Spinal cord (tissue), 10 donors: Measurements from ENCODE around the gene MMP25. TPM values are rescaled to one million over a fixed set of nuclear protein-coding genes. Genes with fewer than 3 reads are reported as not detected.

Experiments
- DNase-seq, 6 donors: peaks; one replicate each; pipeline versions ENCODE4 v3.0.0 to v3.0.0-alpha.2; 2013 to 2015; ENCODE audit warnings: low spot score in 6 of 6, low read depth in 4 of 6
- H3K27ac ChIP-seq: one replicate; pipeline ENCODE4 v1.5.1; 2013; ENCODE audit warnings: low read depth, low read length, control low read depth
- H3K27me3 ChIP-seq: one replicate; pipeline ENCODE4 v1.6.1; 2013; ENCODE audit warnings: low read length; ENCODE audit not compliant: control insufficient read depth, insufficient read depth
- H3K36me3 ChIP-seq: one replicate; pipeline ENCODE4 v1.6.1; 2013; ENCODE audit warnings: low read length; ENCODE audit not compliant: control insufficient read depth, insufficient read depth
- H3K4me1 ChIP-seq: one replicate; pipeline ENCODE4 v1.6.1; 2013; ENCODE audit warnings: low read length; ENCODE audit not compliant: control insufficient read depth, insufficient read depth
- H3K4me3 ChIP-seq: one replicate; pipeline ENCODE4 v1.5.1; 2013; ENCODE audit warnings: low read depth, low read length, control low read depth
- H3K9me3 ChIP-seq: one replicate; pipeline ENCODE4 v1.6.1; 2013; ENCODE audit warnings: low read length; ENCODE audit not compliant: control insufficient read depth, insufficient read depth
- WGBS: methylation state at CpG from one replicate; pipeline ENCODE4 v1.1.5; 2013; ENCODE audit warnings: missing lambda C conversion rate; ENCODE audit not compliant: insufficient coverage; 5-methylcytosine and 5-hydroxymethylcytosine counted together
- polyA plus RNA-seq, 2 donors: library from polyadenylated mRNA; unstranded; fragments of 120-200 nt; gene quantifications; one replicate each; pipeline ENCODE4 v1.2.1, GENCODE V29; 2013; ENCODE audit not compliant: insufficient read length in 2 of 2
- total RNA-seq, 2 donors: library from RNA; depleted of rRNA in 1 of 2; stranded (reverse); fragments of 120-200 nt in 1 of 2; fragments of >200 nt in 1 of 2; gene quantifications; one replicate each; pipeline versions ENCODE4 v1.2.3 to v1.2.4, GENCODE V29; 2013 to 2014
- donor health status: healthy.

The MMP25 gene
- total and polyA plus RNA-seq, 4 donors: 1.2 to 10.5 (median 4.3) TPM

- WGBS: 80% methylated on average over 12 of the region's 13 CpGs
- Histone ChIP-seq H3K9me3 (no peaks in the 10 kb centered on the region), H3K27ac (no peak overlapping the region), H3K36me3 (no peaks in the 10 kb centered on the region), H3K4me3 (no peak overlapping the region), H3K4me1 (peaks cover 36% of the 10 kb centered on the region), H3K27me3 (peaks cover 80% of the 10 kb centered on the region)
- DNase-seq: no peak
Measured at GRCh38 chr16:3015865-3016521, 30.4 kb upstream of the MMP25 start.

- no peak for DNase-seq
- H3K9me3 ChIP-seq: no peaks in the 10 kb centered on the region
- no peak overlapping the region for H3K27ac ChIP-seq
- peaks cover 4% of the 10 kb centered on the region for H3K36me3 ChIP-seq
- 15% methylated on average over 20 of the region's 20 CpGs for WGBS
- peaks cover 68% of the 10 kb centered on the region for H3K27me3 ChIP-seq
- H3K4me3 ChIP-seq: no peak overlapping the region
- H3K4me1 ChIP-seq: peaks cover 46% of the 10 kb centered on the region
Measured at GRCh38 chr16:3017344-3017743, 29.0 kb upstream of the MMP25 start.

- no peak within 1 kb of the TSS for H3K27ac ChIP-seq
- H3K4me3 ChIP-seq: no peak within 1 kb of the TSS
- no peaks in the 10 kb centered on the region for H3K9me3 ChIP-seq
- DNase-seq: peak in 2 of 6 donors; percentile 10 to 26
- peaks cover 62% of the 10 kb centered on the region for H3K27me3 ChIP-seq
- H3K4me1 ChIP-seq: peaks cover 46% of the 10 kb centered on the region
- under 1% methylated on average over 38 of the region's 52 CpGs for WGBS
- H3K36me3 ChIP-seq: peaks cover 4% of the 10 kb centered on the region
Measured at GRCh38 chr16:3017794-3018506, 28.4 kb upstream of the MMP25 start, which contains the start of gene CLDN6. Gene CLDN6 (minus strand): TSS chr16:3018183. CDS start chr16:3016021, 2,162 bp downstream.

GRCh38 chr16:3019594-3020246 is 26.6 kb upstream of the MMP25 start:
- no peaks in the 10 kb centered on the region for H3K9me3 ChIP-seq
- H3K4me1 ChIP-seq: peaks cover 58% of the 10 kb centered on the region
- no peak overlapping the region for H3K27ac ChIP-seq
- H3K36me3 ChIP-seq: peaks cover 7% of the 10 kb centered on the region
- H3K4me3 ChIP-seq: peak overlapping the region; percentile 93
- peaks cover 45% of the 10 kb centered on the region for H3K27me3 ChIP-seq
- DNase-seq: no peak
- WGBS: 38% methylated on average over 39 of the region's 40 CpGs

- peaks cover 7% of the 10 kb centered on the region for H3K36me3 ChIP-seq
- H3K9me3 ChIP-seq: no peaks in the 10 kb centered on the region
- H3K27me3 ChIP-seq: peaks cover 43% of the 10 kb centered on the region
- peak in 2 of 6 donors; percentile 65 to 85 for DNase-seq
- WGBS: under 1% methylated on average over 47 of the region's 49 CpGs
- peak within 1 kb of the TSS; percentile 93 for H3K4me3 ChIP-seq
- peaks cover 58% of the 10 kb centered on the region for H3K4me1 ChIP-seq
- peak within 1 kb of the TSS; percentile 95 for H3K27ac ChIP-seq
Measured at GRCh38 chr16:3020247-3020603, 26.1 kb upstream of the MMP25 start, which contains the start of gene TNFRSF12A. Gene TNFRSF12A (plus strand): TSS chr16:3020368. CDS start chr16:3020398, 30 bp downstream.

- Histone ChIP-seq H3K4me1 (peaks cover 58% of the 10 kb centered on the region), H3K4me3 (peak overlapping the region; percentile 93), H3K27ac (peak overlapping the region; percentile 95), H3K27me3 (peaks cover 39% of the 10 kb centered on the region), H3K9me3 (no peaks in the 10 kb centered on the region), H3K36me3 (peaks cover 9% of the 10 kb centered on the region)
- 2% methylated on average over 54 of the region's 57 CpGs for WGBS
- DNase-seq: peak in 2 of 6 donors; percentile 5 to 58
Measured at GRCh38 chr16:3020604-3021448, 25.5 kb upstream of the MMP25 start.

- Histone ChIP-seq H3K27me3 (peaks cover 39% of the 10 kb centered on the region), H3K27ac (peak overlapping the region; percentile 95), H3K9me3 (no peaks in the 10 kb centered on the region), H3K4me1 (peaks cover 58% of the 10 kb centered on the region), H3K4me3 (peak overlapping the region; percentile 93), H3K36me3 (peaks cover 13% of the 10 kb centered on the region)
- peak in 2 of 6 donors; percentile 33 to 74 for DNase-seq
- 8% methylated on average over 17 of the region's 25 CpGs for WGBS
Measured at GRCh38 chr16:3021449-3022207, 24.7 kb upstream of the MMP25 start.

GRCh38 chr16:3022208-3022683 is 24.1 kb upstream of the MMP25 start:
- peaks cover 19% of the 10 kb centered on the region for H3K36me3 ChIP-seq
- WGBS: 50% methylated on average over 4 of the region's 8 CpGs
- no peaks in the 10 kb centered on the region for H3K9me3 ChIP-seq
- H3K27me3 ChIP-seq: peaks cover 35% of the 10 kb centered on the region
- peak overlapping the region; percentile 93 for H3K4me3 ChIP-seq
- DNase-seq: peak in 1 of 6 donors; percentile 75
- H3K27ac ChIP-seq: peak overlapping the region; percentile 95
- H3K4me1 ChIP-seq: peaks cover 58% of the 10 kb centered on the region
